Fibroblast of lung (primary cell): ENCODE measurements around the gene BHLHA9. TPM values are rescaled to one million over a fixed set of nuclear protein-coding genes. Genes with fewer than 3 reads are reported as not detected.

Experiments
- DNase-seq, 2 donors: peaks; one replicate each; pipeline versions ENCODE4 v3.0.0 to v3.0.0-alpha.2; 2010; ENCODE audit warnings: low read depth in 2 of 2
- H2AFZ ChIP-seq: 2 replicates; pipeline ENCODE4 v1.5.1; 2012; ENCODE audit warnings: low read length, control low read depth, inconsistent platforms
- H3K27ac ChIP-seq: 2 replicates; pipeline ENCODE4 v1.5.1; 2011; ENCODE audit warnings: low read length, control low read depth; ENCODE audit not compliant: insufficient read depth
- H3K27me3 ChIP-seq: 2 replicates; pipeline ENCODE4 v1.5.1; 2011; ENCODE audit warnings: mild to moderate bottlenecking, low read length; ENCODE audit not compliant: control insufficient read depth, insufficient read depth
- H3K36me3 ChIP-seq: 2 replicates; pipeline ENCODE4 v1.5.1; 2011; ENCODE audit warnings: low read length; ENCODE audit not compliant: control insufficient read depth, insufficient read depth
- H3K4me1 ChIP-seq: 2 replicates; pipeline ENCODE4 v1.5.1; 2011; ENCODE audit warnings: low read length; ENCODE audit not compliant: control insufficient read depth, insufficient read depth; ENCODE audit errors: extremely low read depth
- H3K4me2 ChIP-seq: 2 replicates; pipeline ENCODE4 v1.5.1; 2011; ENCODE audit warnings: low read length, control low read depth; ENCODE audit not compliant: insufficient read depth; ENCODE audit errors: extremely low read depth
- H3K4me3 ChIP-seq, 4 experiments: fragments of 200-600 bp in 1 of 4; sonication (generic) in 1 of 4; replicated peaks in 1 of 4; 2 replicates each; pipeline ENCODE4 v1.5.1; 2011 to 2016; ENCODE audit warnings: low read length in 4 of 4, low read depth in 3 of 4, mild to moderate bottlenecking in 3 of 4, control low read depth in 2 of 4, inconsistent platforms in 1 of 4, mixed read lengths in 1 of 4; ENCODE audit not compliant: insufficient read depth in 1 of 4; ENCODE audit errors: control extremely low read depth in 1 of 4
- H3K79me2 ChIP-seq: 2 replicates; pipeline ENCODE4 v1.5.1; 2012; ENCODE audit warnings: mild to moderate bottlenecking, low read length, inconsistent platforms; ENCODE audit not compliant: control insufficient read depth, insufficient read depth
- H3K9ac ChIP-seq: 2 replicates; pipeline ENCODE4 v1.5.1; 2011; ENCODE audit warnings: mild to moderate bottlenecking, low read length, control low read depth; ENCODE audit not compliant: insufficient read depth
- H3K9me3 ChIP-seq: 2 replicates; pipeline ENCODE4 v1.5.1; 2012; ENCODE audit warnings: low read depth, low read length; ENCODE audit not compliant: control insufficient read depth, insufficient read depth
- H4K20me1 ChIP-seq: 2 replicates; pipeline ENCODE4 v1.5.1; 2011; ENCODE audit warnings: low read length; ENCODE audit not compliant: control insufficient read depth, insufficient read depth; ENCODE audit errors: extremely low read depth
- CTCF ChIP-seq, 2 donors: IDR thresholded peaks in 1 of 2; conservative IDR thresholded peaks in 1 of 2; 1 replicate in 1 of 2; 2 replicates in 1 of 2; pipeline ENCODE4 v1.5.1; 2011 to 2012; ENCODE audit warnings: low read length in 2 of 2, control low read depth in 1 of 2, inconsistent platforms in 1 of 2, low read depth in 1 of 2, mild to moderate bottlenecking in 1 of 2
- EZH2 ChIP-seq: IDR thresholded peaks from 2 replicates; pipeline ENCODE4 v1.5.1; 2012; ENCODE audit warnings: low read length, control low read depth, mild to moderate bottlenecking; ENCODE audit errors: missing control alignments
- polyA plus RNA-seq, 2 donors: library from polyadenylated mRNA; depleted of rRNA in 1 of 2; stranded (reverse) in 1 of 2; unstranded in 1 of 2; fragments of >200 nt; gene quantifications; 2 replicates each; pipeline ENCODE4 v1.2.1, GENCODE V29; 2011 to 2012; ENCODE audit warnings: missing spikeins in 1 of 2
- total RNA-seq: library from RNA; depleted of rRNA; stranded (reverse); fragments of >200 nt; gene quantifications from 2 replicates; pipeline ENCODE4 v1.2.1, GENCODE V29; 2014

BHLHA9 gene
- total and polyA plus RNA-seq, 2 donors (not counting 1 experiment from before 2014, with no cell fraction given): not detected

- Histone ChIP-seq H3K27me3 (peaks cover 4% of the 10 kb centered on the region), H3K9me3 (no peaks in the 10 kb centered on the region), H3K79me2 (no peaks in the 10 kb centered on the region), H3K36me3 (no peaks in the 10 kb centered on the region), H4K20me1 (no peaks in the 10 kb centered on the region), H3K9ac (no peak overlapping the region), H2AFZ (no peak overlapping the region), H3K4me2 (no peak overlapping the region), H3K4me3 (no peak overlapping the region), H3K4me1 (no peaks in the 10 kb centered on the region), H3K27ac (no peak overlapping the region)
- TF ChIP-seq EZH2 (no peak), CTCF (conservative IDR thresholded peaks at IDR 0.05 in 1 of 2, IDR thresholded peaks at IDR 0.05 in 1 of 2; ENCODE audit: low read depth in 1 of 2, low read length in 2 of 2) (no peak)
- DNase-seq: no peak
These were observed 43.2 kb downstream of the BHLHA9 start for GRCh38 chr17:1313270-1314005.

DNA sequence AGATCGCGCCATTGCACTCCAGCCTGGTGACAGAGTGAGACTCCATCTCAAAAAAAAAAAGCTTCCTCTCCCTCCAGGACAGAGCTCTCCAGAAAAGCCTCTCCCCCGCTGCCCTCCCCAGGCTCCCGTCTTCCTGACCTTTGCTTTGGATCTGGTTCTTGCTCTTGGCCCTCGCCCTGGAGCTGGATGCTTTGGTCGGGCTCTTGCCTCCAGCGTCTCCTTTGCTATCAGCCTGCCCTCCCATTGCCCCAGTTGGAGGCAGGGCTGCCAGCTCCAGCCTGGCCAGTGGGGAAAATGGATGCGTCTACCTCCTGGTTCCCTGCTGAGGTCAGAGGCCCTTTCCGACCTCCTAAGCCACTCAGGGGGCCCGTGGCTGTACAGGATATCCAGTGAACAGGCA lies 45.2 kb downstream of the BHLHA9 start:
- no peak overlapping the region for H3K9ac ChIP-seq
- no peaks in the 10 kb centered on the region for H3K36me3 ChIP-seq
- H4K20me1 ChIP-seq: no peaks in the 10 kb centered on the region
- H3K4me1 ChIP-seq: no peaks in the 10 kb centered on the region
- no peak for DNase-seq
- H3K79me2 ChIP-seq: no peaks in the 10 kb centered on the region
- no peak overlapping the region for H3K4me3 ChIP-seq
- no peaks in the 10 kb centered on the region for H3K9me3 ChIP-seq
- TF ChIP-seq EZH2 (no peak), CTCF (conservative IDR thresholded peaks at IDR 0.05 in 1 of 2, IDR thresholded peaks at IDR 0.05 in 1 of 2; ENCODE audit: low read depth in 1 of 2, low read length in 2 of 2) (no peak)
- no peak overlapping the region for H2AFZ ChIP-seq
- H3K27me3 ChIP-seq: peaks cover 4% of the 10 kb centered on the region
- no peak overlapping the region for H3K4me2 ChIP-seq
- no peak overlapping the region for H3K27ac ChIP-seq

DNA sequence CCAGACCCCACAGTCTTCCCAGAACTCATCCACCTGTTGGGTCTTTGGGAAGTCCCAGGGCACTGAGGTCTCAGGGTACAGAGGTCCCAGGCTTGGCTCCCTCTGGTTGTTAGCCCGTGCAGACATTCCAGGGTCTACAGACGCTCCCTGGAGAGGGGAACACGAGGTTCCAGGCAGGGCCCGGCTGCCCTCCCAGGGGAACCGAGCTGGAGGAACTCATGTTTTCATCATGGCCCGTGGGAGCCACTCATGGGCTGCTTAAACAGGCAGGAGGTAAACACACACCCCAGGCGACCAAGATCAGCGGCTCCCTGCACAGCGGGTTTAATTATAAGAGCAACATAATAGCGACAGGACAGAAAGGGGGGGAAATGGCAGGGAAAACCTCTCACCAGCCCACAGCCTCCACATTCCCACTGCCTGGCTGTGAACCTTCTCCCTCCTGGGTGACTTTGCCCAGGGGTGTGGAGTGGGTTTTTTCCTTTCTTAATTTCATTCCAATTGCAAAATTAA lies 45.7 kb downstream of the BHLHA9 start:
- H3K79me2 ChIP-seq: no peaks in the 10 kb centered on the region
- no peak for DNase-seq
- no peaks in the 10 kb centered on the region for H3K4me1 ChIP-seq
- H3K36me3 ChIP-seq: no peaks in the 10 kb centered on the region
- peaks cover 4% of the 10 kb centered on the region for H3K27me3 ChIP-seq
- TF ChIP-seq EZH2 (no peak), CTCF (conservative IDR thresholded peaks at IDR 0.05 in 1 of 2, IDR thresholded peaks at IDR 0.05 in 1 of 2; ENCODE audit: low read depth in 1 of 2, low read length in 2 of 2) (no peak)
- no peak overlapping the region for H3K4me3 ChIP-seq
- no peaks in the 10 kb centered on the region for H4K20me1 ChIP-seq
- H3K9me3 ChIP-seq: no peaks in the 10 kb centered on the region
- no peak overlapping the region for H3K27ac ChIP-seq
- H2AFZ ChIP-seq: no peak overlapping the region
- no peak overlapping the region for H3K4me2 ChIP-seq
- no peak overlapping the region for H3K9ac ChIP-seq

Other genes with a start within 250 kb of the BHLHA9 start
- 84.7 and 91.9 TPM in 2 replicates for gene ABR, start 90.5 kb upstream of the BHLHA9 start, total RNA-seq
- gene ABR, start 90.5 kb upstream of the BHLHA9 start, polyA plus RNA-seq: 43.7 and 51.5 TPM in 2 replicates
- not detected in 2 replicates for gene TRARG1, start 9.2 kb downstream of the BHLHA9 start, total RNA-seq
- not detected in 2 replicates for gene TRARG1, start 9.2 kb downstream of the BHLHA9 start, polyA plus RNA-seq
- 307 and 364 TPM in 2 replicates for gene YWHAE, start 129.8 kb downstream of the BHLHA9 start, total RNA-seq
- gene YWHAE, start 129.8 kb downstream of the BHLHA9 start, polyA plus RNA-seq: 1,742 and 2,155 TPM in 2 replicates
- 105 and 120 TPM in 2 replicates for gene CRK, start 185.8 kb downstream of the BHLHA9 start, total RNA-seq
- 119 and 138 TPM in 2 replicates for gene CRK, start 185.8 kb downstream of the BHLHA9 start, polyA plus RNA-seq
- gene MYO1C, start 222.2 kb downstream of the BHLHA9 start, total RNA-seq: 113 and 190 TPM in 2 replicates
- 164 and 180 TPM in 2 replicates for gene MYO1C, start 222.2 kb downstream of the BHLHA9 start, polyA plus RNA-seq
- 32.1 and 34.5 TPM in 2 replicates for gene INPP5K, start 246.2 kb downstream of the BHLHA9 start, total RNA-seq
- gene INPP5K, start 246.2 kb downstream of the BHLHA9 start, polyA plus RNA-seq: 18.6 and 21.0 TPM in 2 replicates